Tibial nerve (tissue), 4 donors: ENCODE measurements around the gene ENPP6. TPM values are rescaled to one million over a fixed set of nuclear protein-coding genes. Genes with fewer than 3 reads are reported as not detected.

ENCODE experiments used
- DNase-seq, 2 donors: peaks; one replicate each; pipeline ENCODE4 v3.0.0-alpha.2; 2019; ENCODE audit warnings: low spot score in 2 of 2
- H3K27ac ChIP-seq, 4 donors: fragments of 200-600 bp; sonication (generic) in 3 of 4; one replicate each; pipeline ENCODE4 v1.5.1; 2017 to 2019; ENCODE audit warnings: mild to moderate bottlenecking in 1 of 4
- H3K27me3 ChIP-seq, 2 donors: fragments of 200-600 bp; sonication (generic) in 1 of 2; one replicate each; pipeline versions ENCODE4 v1.5.1 to v1.6.0; 2017 to 2019
- H3K36me3 ChIP-seq, 3 donors: fragments of 200-600 bp; sonication (generic); one replicate each; pipeline ENCODE4 v1.5.1; 2018 to 2019
- H3K4me1 ChIP-seq, 4 donors: fragments of 200-600 bp; sonication (generic) in 3 of 4; one replicate each; pipeline ENCODE4 v1.5.1; 2017 to 2019
- H3K4me3 ChIP-seq, 4 donors: fragments of 200-600 bp; sonication (generic) in 3 of 4; one replicate each; pipeline ENCODE4 v1.5.1; 2017 to 2019; ENCODE audit warnings: mild to moderate bottlenecking in 1 of 4, moderate library complexity in 1 of 4
- H3K9me3 ChIP-seq, 4 donors: fragments of 200-600 bp; sonication (generic) in 3 of 4; one replicate each; pipeline ENCODE4 v1.5.1; 2017 to 2019
- CTCF ChIP-seq, 5 experiments: fragments of 200-600 bp in 3 of 5; fragments of 450-650 bp in 2 of 5; sonication (generic) in 3 of 5; IDR thresholded peaks; one replicate each; pipeline ENCODE4 v1.5.1; 2016 to 2019; ENCODE audit warnings: antibody characterized with exemption in 5 of 5, mild to moderate bottlenecking in 3 of 5, moderate library complexity in 2 of 5
- EP300 ChIP-seq, 2 donors: sonication (generic); formaldehyde crosslinking; IDR thresholded peaks; one replicate each; pipeline ENCODE4 v1.6.1; 2017; ENCODE audit warnings: antibody characterized with exemption in 2 of 2, mild to moderate bottlenecking in 1 of 2
- POLR2A ChIP-seq, 2 donors: fragments of 450-650 bp; IDR thresholded peaks; one replicate each; pipeline ENCODE4 v1.6.1; 2017; ENCODE audit warnings: antibody characterized with exemption in 2 of 2, mild to moderate bottlenecking in 2 of 2, moderate library complexity in 2 of 2
- WGBS, 2 donors: methylation state at CpG; one replicate each; pipeline ENCODE4 v1.1.5; 2018; 5-methylcytosine and 5-hydroxymethylcytosine counted together
- total RNA-seq, 4 donors: library from RNA; depleted of rRNA; stranded (reverse); fragments of >200 nt; gene quantifications; one replicate each; pipeline ENCODE4 v1.1.0, GENCODE V29; 2016

Gene ENPP6
- total RNA-seq, 4 donors from 2014 or later, result 12.6 to 42.6 (median 30.3) TPM

- Histone ChIP-seq H3K4me3 (no peak overlapping the region), H3K4me1 (peaks cover 0 to 35% (median 8%) of the 10 kb centered on the region in 4 donors), H3K27ac (peak overlapping the region in 2 of 4 donors; percentile 52 to 77), H3K36me3 (no peaks in the 10 kb centered on the region), H3K27me3 (no peaks in the 10 kb centered on the region), H3K9me3 (no peaks in the 10 kb centered on the region)
- no peak for DNase-seq
- 77 to 78% methylated on average over 2 of the region's 2 CpGs for WGBS, 2 donors
- no peak for TF ChIP-seq CTCF (IDR thresholded peaks at IDR 0.05)
- TF ChIP-seq POLR2A (IDR thresholded peaks at IDR 0.05), result no peak
- TF ChIP-seq EP300 (IDR thresholded peaks at IDR 0.05), result no peak
Measured at GRCh38 chr4:184157322-184157721, 60.4 kb downstream of the ENPP6 start.

- no peaks in the 10 kb centered on the region for H3K27me3 ChIP-seq
- no peak for DNase-seq
- H3K4me3 ChIP-seq, result no peak overlapping the region
- WGBS, 2 donors, result 67 to 71% methylated on average over 10 of the region's 10 CpGs
- H3K27ac ChIP-seq, result peak overlapping the region in 2 of 4 donors; percentile 52 to 77
- no peaks in the 10 kb centered on the region for H3K9me3 ChIP-seq
- no peak for TF ChIP-seq POLR2A (IDR thresholded peaks at IDR 0.05)
- no peak for TF ChIP-seq CTCF (IDR thresholded peaks at IDR 0.05)
- peak; percentile 46 to 77 for TF ChIP-seq EP300 (IDR thresholded peaks at IDR 0.05)
- H3K36me3 ChIP-seq, result no peaks in the 10 kb centered on the region
- H3K4me1 ChIP-seq, result peaks cover 0 to 35% (median 8%) of the 10 kb centered on the region in 4 donors
Measured at GRCh38 chr4:184156163-184156920, 61.3 kb downstream of the ENPP6 start.

- Histone ChIP-seq H3K36me3 (no peaks in the 10 kb centered on the region), H3K27ac (peak overlapping the region in 2 of 4 donors; percentile 52 to 77), H3K4me3 (no peak overlapping the region), H3K27me3 (no peaks in the 10 kb centered on the region), H3K9me3 (no peaks in the 10 kb centered on the region), H3K4me1 (peaks cover 0 to 35% (median 8%) of the 10 kb centered on the region in 4 donors)
- WGBS, 2 donors, result 58 to 60% methylated on average over 7 of the region's 7 CpGs
- DNase-seq, result peak in 1 of 2 donors; percentile 18
- TF ChIP-seq EP300 (IDR thresholded peaks at IDR 0.05) (peak in 1 of 2 donors; percentile 67), CTCF (IDR thresholded peaks at IDR 0.05) (no peak)
Measured at GRCh38 chr4:184154199-184154598, 63.5 kb downstream of the ENPP6 start.

- TF ChIP-seq POLR2A (IDR thresholded peaks at IDR 0.05) (no peak), CTCF (IDR thresholded peaks at IDR 0.05) (no peak), EP300 (IDR thresholded peaks at IDR 0.05) (no peak)
- peak overlapping the region in 2 of 4 donors; percentile 18 to 73 for H3K27ac ChIP-seq
- no peak overlapping the region for H3K4me3 ChIP-seq
- no peak for DNase-seq
- H3K9me3 ChIP-seq, result no peaks in the 10 kb centered on the region
- peaks cover 0 to 36% (median 8%) of the 10 kb centered on the region in 4 donors for H3K4me1 ChIP-seq
- no peaks in the 10 kb centered on the region for H3K27me3 ChIP-seq
- no peaks in the 10 kb centered on the region for H3K36me3 ChIP-seq
- 65 to 74% methylated on average over 5 of the region's 5 CpGs for WGBS, 2 donors
Measured at GRCh38 chr4:184153781-184154180, 63.9 kb downstream of the ENPP6 start.

- no peak for DNase-seq
- Histone ChIP-seq H3K27me3 (no peaks in the 10 kb centered on the region), H3K27ac (no peak overlapping the region), H3K4me3 (no peak overlapping the region), H3K9me3 (no peaks in the 10 kb centered on the region), H3K4me1 (peaks cover 0 to 41% (median 8%) of the 10 kb centered on the region in 4 donors), H3K36me3 (no peaks in the 10 kb centered on the region)
- 86 to 93% methylated on average over 13 of the region's 13 CpGs for WGBS, 2 donors
- no peak for TF ChIP-seq EP300 (IDR thresholded peaks at IDR 0.05)
- no peak for TF ChIP-seq POLR2A (IDR thresholded peaks at IDR 0.05)
- TF ChIP-seq CTCF (IDR thresholded peaks at IDR 0.05), result no peak
Measured at GRCh38 chr4:184151988-184152485, 65.6 kb downstream of the ENPP6 start.
